H9 (cell line): ENCODE results near the gene CTDSPL. TPM values are rescaled to one million over a fixed set of nuclear protein-coding genes. Genes with fewer than 3 reads are reported as not detected.

ENCODE experiments used
- DNase-seq: peaks from one replicate; pipeline ENCODE4 v3.0.0-alpha.2; 2017
- H2AFZ ChIP-seq: one replicate; pipeline ENCODE4 v1.6.1; 2013; ENCODE audit warnings: mild to moderate bottlenecking, low read length, control low read depth, moderate library complexity
- H2AK5ac ChIP-seq: 2 replicates; pipeline ENCODE4 v1.6.1; 2013; ENCODE audit warnings: low read length, control low read depth, mixed read lengths; ENCODE audit not compliant: insufficient read length
- H2BK120ac ChIP-seq: one replicate; pipeline ENCODE4 v1.6.1; 2013; ENCODE audit warnings: low read depth, mild to moderate bottlenecking, low read length, control low read depth, inconsistent platforms; ENCODE audit not compliant: poor library complexity, severe bottlenecking
- H2BK12ac ChIP-seq: 2 replicates; pipeline ENCODE4 v1.6.1; 2013; ENCODE audit warnings: low read length, control low read depth, mixed read lengths, low read depth; ENCODE audit not compliant: insufficient read length
- H2BK15ac ChIP-seq: 2 replicates; pipeline ENCODE4 v1.6.1; 2013; ENCODE audit warnings: low read depth, low read length, control low read depth
- H2BK20ac ChIP-seq: one replicate; pipeline ENCODE4 v1.6.1; 2013; ENCODE audit warnings: low read depth, mild to moderate bottlenecking, low read length, control low read depth, inconsistent platforms; ENCODE audit not compliant: poor library complexity, severe bottlenecking
- H2BK5ac ChIP-seq: 2 replicates; pipeline ENCODE4 v1.6.1; 2013; ENCODE audit warnings: low read length, control low read depth, mixed read lengths; ENCODE audit not compliant: insufficient read length
- H3K14ac ChIP-seq: 2 replicates; pipeline ENCODE4 v1.6.1; 2013; ENCODE audit warnings: low read length, control low read depth; ENCODE audit not compliant: insufficient read depth
- H3K18ac ChIP-seq: 2 replicates; pipeline ENCODE4 v1.6.1; 2013; ENCODE audit warnings: low read depth, mild to moderate bottlenecking, mixed read lengths, low read length, control low read depth; ENCODE audit not compliant: insufficient read length
- H3K23ac ChIP-seq: 2 replicates; pipeline ENCODE4 v1.6.1; 2013; ENCODE audit warnings: low read length, control low read depth, mixed read lengths, low read depth; ENCODE audit not compliant: insufficient read length
- H3K23me2 ChIP-seq: 2 replicates; pipeline ENCODE4 v1.6.1; 2013; ENCODE audit warnings: low read depth, mild to moderate bottlenecking, mixed read lengths, low read length, control low read depth; ENCODE audit not compliant: insufficient read length, poor library complexity, severe bottlenecking
- H3K27ac ChIP-seq: 2 replicates; pipeline ENCODE4 v1.5.1; 2013; ENCODE audit warnings: low read length, control low read depth, mixed read lengths, low read depth; ENCODE audit not compliant: insufficient read length
- H3K27me3 ChIP-seq: 2 replicates; pipeline ENCODE4 v1.6.1; 2013; ENCODE audit warnings: low read length, control low read depth, inconsistent platforms; ENCODE audit not compliant: insufficient read depth
- H3K4ac ChIP-seq: 2 replicates; pipeline ENCODE4 v1.6.1; 2013; ENCODE audit warnings: low read depth, mild to moderate bottlenecking, control low read depth, inconsistent platforms, low read length, moderate library complexity
- H3K4me1 ChIP-seq: 2 replicates; pipeline ENCODE4 v1.6.1; 2013; ENCODE audit warnings: low read length, control low read depth, inconsistent platforms; ENCODE audit not compliant: insufficient read depth
- H3K4me2 ChIP-seq: 2 replicates; pipeline ENCODE4 v1.6.1; 2013; ENCODE audit warnings: low read length, control low read depth, mixed read lengths; ENCODE audit not compliant: insufficient read length, insufficient read depth
- H3K56ac ChIP-seq: 2 replicates; pipeline ENCODE4 v1.6.1; 2013; ENCODE audit warnings: low read depth, mild to moderate bottlenecking, mixed read lengths, low read length, control low read depth; ENCODE audit not compliant: insufficient read length
- H3K79me1 ChIP-seq: 2 replicates; pipeline ENCODE4 v1.6.1; 2013; ENCODE audit warnings: low read depth, mild to moderate bottlenecking, moderate library complexity, low read length, control low read depth, inconsistent platforms; ENCODE audit not compliant: insufficient read depth, poor library complexity, severe bottlenecking
- H3K79me2 ChIP-seq: 2 replicates; pipeline ENCODE4 v1.6.1; 2013; ENCODE audit warnings: low read length, control low read depth, inconsistent platforms; ENCODE audit not compliant: insufficient read depth
- H3K9ac ChIP-seq: 2 replicates; pipeline ENCODE4 v1.6.1; 2013; ENCODE audit warnings: low read length, control low read depth, mixed read lengths; ENCODE audit not compliant: insufficient read length; ENCODE audit errors: extremely low read depth
- H3K9me3 ChIP-seq: one replicate; pipeline ENCODE4 v1.6.1; 2013; ENCODE audit warnings: low read depth, low read length, inconsistent platforms; ENCODE audit not compliant: control insufficient read depth
- H3T11ph ChIP-seq: one replicate; pipeline ENCODE4 v1.6.1; 2013; ENCODE audit warnings: mild to moderate bottlenecking, low read length, control low read depth, inconsistent platforms
- H4K20me1 ChIP-seq: one replicate; pipeline ENCODE4 v1.6.1; 2013; ENCODE audit not compliant: control insufficient read depth, insufficient read length, insufficient read depth
- H4K5ac ChIP-seq: 2 replicates; pipeline ENCODE4 v1.6.1; 2013; ENCODE audit warnings: low read depth, mild to moderate bottlenecking, mixed read lengths, low read length, control low read depth; ENCODE audit not compliant: insufficient read length
- H4K8ac ChIP-seq: replicated peaks from 2 replicates; pipeline ENCODE4 v1.6.1; 2013; ENCODE audit warnings: low read length, control low read depth, mixed read lengths, low read depth; ENCODE audit not compliant: insufficient read length
- H4K91ac ChIP-seq: 2 replicates; pipeline ENCODE4 v1.6.1; 2013; ENCODE audit warnings: low read depth, mild to moderate bottlenecking, moderate library complexity, mixed read lengths, low read length, control low read depth; ENCODE audit not compliant: insufficient read length
- H3K27ac Mint-ChIP-seq, 3 experiments: 2 replicates in 2 of 3; 3 replicates in 1 of 3; pipeline ENCODE4 v1.8.0; 2020 to 2021; ENCODE audit warnings: mixed read lengths in 3 of 3, mild to moderate bottlenecking in 1 of 3, moderate library complexity in 1 of 3
- H3K27me3 Mint-ChIP-seq: 2 replicates; pipeline ENCODE4 v1.8.0; 2021; ENCODE audit warnings: low read depth, mild to moderate bottlenecking, moderate library complexity, mixed read lengths
- H3K36me3 Mint-ChIP-seq, 3 experiments: 2 replicates in 2 of 3; 3 replicates in 1 of 3; pipeline ENCODE4 v1.8.0; 2020 to 2021; ENCODE audit warnings: low read depth in 3 of 3, mixed read lengths in 3 of 3; ENCODE audit not compliant: insufficient read depth in 1 of 3
- H3K4me1 Mint-ChIP-seq, 2 experiments: 2 replicates each; pipeline ENCODE4 v1.8.0; 2020; ENCODE audit warnings: mixed read lengths in 2 of 2
- H3K4me3 Mint-ChIP-seq, 2 experiments: 2 replicates in 1 of 2; 3 replicates in 1 of 2; pipeline ENCODE4 v1.8.0; 2020 to 2021; ENCODE audit warnings: mild to moderate bottlenecking in 2 of 2, mixed read lengths in 2 of 2, moderate library complexity in 1 of 2
- H3K9me3 Mint-ChIP-seq, 2 experiments: 2 replicates in 1 of 2; 3 replicates in 1 of 2; pipeline ENCODE4 v1.8.0; 2020; ENCODE audit warnings: mild to moderate bottlenecking in 2 of 2, mixed read lengths in 2 of 2, moderate library complexity in 1 of 2
- CTCF ChIP-seq: fragments of 200-600 bp; sonication (generic); conservative IDR thresholded peaks from 3 replicates; pipeline ENCODE4 v1.8.0; 2021; ENCODE audit warnings: antibody characterized with exemption, mild to moderate bottlenecking
- WGBS: extraction: QIAGEN DNeasy Blood & Tissue Kit; methylation state at CpG from one replicate; pipeline ENCODE4 v1.1.7; 2013; ENCODE audit warnings: missing lambda C conversion rate, low lambda C conversion rate, mixed read lengths; ENCODE audit not compliant: insufficient read length; ENCODE audit errors: extremely low coverage; 5-methylcytosine and 5-hydroxymethylcytosine counted together
- total RNA-seq: library from RNA; stranded (reverse); gene quantifications from 2 replicates; pipeline ENCODE4 v1.2.1, GENCODE V29; 2021

Gene CTDSPL
- total RNA-seq, 1 experiment from 2014 or later: 20.8 TPM

- no peak overlapping the region for H3K9ac ChIP-seq
- no peaks in the 10 kb centered on the region for H3K36me3 Mint-ChIP-seq
- no peak overlapping the region for H2BK12ac ChIP-seq
- peaks cover 2% of the 10 kb centered on the region; the same call in 1 of the 2 replicates for H3K4me1 ChIP-seq
- no peak overlapping the region for H3T11ph ChIP-seq
- H3K18ac ChIP-seq: no peak overlapping the region
- H3K79me1 ChIP-seq: no peaks in the 10 kb centered on the region
- peaks cover 3% of the 10 kb centered on the region; the same call in 1 of the 2 replicates for H3K27me3 Mint-ChIP-seq
- no peak overlapping the region for H2BK20ac ChIP-seq
- no peak overlapping the region for H4K91ac ChIP-seq
- no peak overlapping the region for H2AFZ ChIP-seq
- H3K56ac ChIP-seq: no peak overlapping the region
- no peak overlapping the region for H2BK120ac ChIP-seq
- no CpG with 5 or more reads among the region's 3 CpGs for WGBS
- no peak overlapping the region; a peak in 1 of 7 replicates for H3K27ac Mint-ChIP-seq
- H3K23me2 ChIP-seq: no peaks in the 10 kb centered on the region
- H3K79me2 ChIP-seq: no peaks in the 10 kb centered on the region
- no peak overlapping the region for H2BK15ac ChIP-seq
- H3K4ac ChIP-seq: no peak overlapping the region
- H4K5ac ChIP-seq: no peak overlapping the region
- no peak overlapping the region for H2BK5ac ChIP-seq
- H3K4me3 Mint-ChIP-seq: no peak overlapping the region
- H3K9me3 Mint-ChIP-seq: no peaks in the 10 kb centered on the region
- H4K8ac ChIP-seq: no peak overlapping the region
- H2AK5ac ChIP-seq: no peak overlapping the region
- no peak for TF ChIP-seq CTCF
- H3K23ac ChIP-seq: no peak overlapping the region
- H3K27ac ChIP-seq: no peak overlapping the region
- no peaks in the 10 kb centered on the region for H3K27me3 ChIP-seq
- no peaks in the 10 kb centered on the region for H4K20me1 ChIP-seq
- peaks cover under 1 to 4% of the 10 kb centered on the region in 2 experiments; a peak in 3 of 4 replicates for H3K4me1 Mint-ChIP-seq
- no peak overlapping the region for H3K14ac ChIP-seq
- no peak for DNase-seq
- H3K4me2 ChIP-seq: no peak overlapping the region
- H3K9me3 ChIP-seq: no peaks in the 10 kb centered on the region
Observed at GRCh38 chr3:37819591-37819990, 42.1 kb upstream of the CTDSPL start.
